Keratinocyte (primary cell): ENCODE results near the gene CDKN1A. TPM values are rescaled to one million over a fixed set of nuclear protein-coding genes. Genes with fewer than 3 reads are reported as not detected.
A peak's percentile ranks its signal among the peaks of the same experiment; 100 is the strongest.

ENCODE experiments used
- DNase-seq: peaks from one replicate; pipeline ENCODE4 v3.0.0-alpha.2; 2011; ENCODE audit warnings: low read depth, missing footprints, low spot score
- FAIRE-seq: peaks from 2 replicates; lab custom pipeline; 2011; peaks lifted over from hg19 to GRCh38; lab: Jason Lieb, UNC
- H2AFZ ChIP-seq: 2 replicates; pipeline ENCODE4 v1.6.0; 2012; ENCODE audit warnings: low read length, control low read depth, inconsistent platforms; ENCODE audit not compliant: control insufficient read depth
- H3K27ac ChIP-seq: 2 replicates; pipeline ENCODE4 v1.5.1; 2011; ENCODE audit warnings: low read length; ENCODE audit not compliant: control insufficient read depth, insufficient read depth
- H3K27me3 ChIP-seq: 3 replicates; pipeline ENCODE4 v1.6.0; 2011; ENCODE audit warnings: low read length; ENCODE audit not compliant: control insufficient read depth, insufficient read depth; ENCODE audit errors: extremely low read depth
- H3K36me3 ChIP-seq, 2 experiments: 2 replicates in 1 of 2; 3 replicates in 1 of 2; pipeline ENCODE4 v1.5.1; 2011; ENCODE audit warnings: low read length in 2 of 2, mild to moderate bottlenecking in 1 of 2; ENCODE audit not compliant: control insufficient read depth in 2 of 2, insufficient read depth in 2 of 2; ENCODE audit errors: extremely low read depth in 1 of 2
- H3K4me1 ChIP-seq: 3 replicates; pipeline ENCODE4 v1.5.1; 2011; ENCODE audit warnings: low read length; ENCODE audit not compliant: control insufficient read depth, insufficient read depth; ENCODE audit errors: extremely low read depth
- H3K4me2 ChIP-seq: 3 replicates; pipeline ENCODE4 v1.6.0; 2011; ENCODE audit warnings: low read depth, low read length; ENCODE audit not compliant: control insufficient read depth, insufficient read depth; ENCODE audit errors: extremely low read depth
- H3K4me3 ChIP-seq, 3 experiments: fragments of 200-600 bp in 1 of 3; sonication (generic) in 1 of 3; 2 replicates in 2 of 3; 3 replicates in 1 of 3; pipeline ENCODE4 v1.5.1; 2011 to 2016; ENCODE audit warnings: low read length in 3 of 3, mild to moderate bottlenecking in 3 of 3, control low read depth in 2 of 3, inconsistent platforms in 1 of 3, low read depth in 1 of 3, mixed read lengths in 1 of 3, mixed run types in 1 of 3, moderate library complexity in 1 of 3; ENCODE audit not compliant: control insufficient read depth in 2 of 3, insufficient read depth in 2 of 3; ENCODE audit errors: extremely low read depth in 1 of 3
- H3K79me2 ChIP-seq: 2 replicates; pipeline ENCODE4 v1.6.0; 2012; ENCODE audit warnings: low read length; ENCODE audit not compliant: control insufficient read depth, insufficient read depth
- H3K9ac ChIP-seq: 3 replicates; pipeline ENCODE4 v1.6.0; 2011; ENCODE audit warnings: low read length; ENCODE audit not compliant: control insufficient read depth, insufficient read depth; ENCODE audit errors: extremely low read depth
- H3K9me1 ChIP-seq: 3 replicates; pipeline ENCODE4 v1.6.0; 2011; ENCODE audit warnings: low read length; ENCODE audit not compliant: control insufficient read depth, insufficient read depth; ENCODE audit errors: extremely low read depth
- H3K9me3 ChIP-seq: 2 replicates; pipeline ENCODE4 v1.5.1; 2012; ENCODE audit warnings: low read depth, low read length; ENCODE audit not compliant: control insufficient read depth
- H4K20me1 ChIP-seq: 3 replicates; pipeline ENCODE4 v1.6.0; 2011; ENCODE audit warnings: low read length; ENCODE audit not compliant: control insufficient read depth, insufficient read depth; ENCODE audit errors: extremely low read depth
- CTCF ChIP-seq, 3 experiments: IDR thresholded peaks in 1 of 3; conservative IDR thresholded peaks in 1 of 3; optimal IDR thresholded peaks in 1 of 3; 2 replicates in 2 of 3; 3 replicates in 1 of 3; pipeline versions ENCODE3 to v1.5.1; 2011; ENCODE audit warnings: low read length in 3 of 3, mild to moderate bottlenecking in 3 of 3, moderate library complexity in 2 of 3, control low read depth in 1 of 3, inconsistent platforms in 1 of 3; ENCODE audit not compliant: insufficient read depth in 2 of 3; ENCODE audit errors: extremely low read depth in 1 of 3
- EZH2 ChIP-seq: IDR thresholded peaks from one replicate; pipeline ENCODE4 v1.6.1; 2012; ENCODE audit warnings: inconsistent platforms, mild to moderate bottlenecking, low read length, moderate library complexity
- dilution Hi-C: fragments of 300-500 bp; cut with MboI; formaldehyde crosslinking; loops from one replicate; pipeline ENCODE4 v1.7.0; 2020; ENCODE audit warnings: low sequenced_read_pairs; ENCODE audit not compliant: extremely low pct_ligation_motif_present
- polyA minus RNA-seq, 3 experiments: library from RNA; depleted of rRNA, polyadenylated mRNA; stranded (reverse); fragments of >200 nt; gene quantifications; 1 replicate in 1 of 3; 2 replicates in 1 of 3; 3 replicates in 1 of 3; pipeline ENCODE4 v1.2.3, GENCODE V29; 2011
- polyA plus RNA-seq, 5 experiments: library from polyadenylated mRNA; depleted of rRNA in 3 of 5; stranded (reverse) in 3 of 5; stranded (forward) in 1 of 5; unstranded in 1 of 5; fragments of >200 nt; gene quantifications; 1 replicate in 1 of 5; 2 replicates in 3 of 5; 3 replicates in 1 of 5; pipeline versions ENCODE4 v1.2.1 to v1.2.3, GENCODE V29; 2011 to 2012; ENCODE audit warnings: missing spikeins in 2 of 5, low read depth in 1 of 5, low replicate concordance in 1 of 5

The CDKN1A gene
- polyA plus RNA-seq (146 to 355 TPM (median 185 TPM) in 3 replicates), polyA minus RNA-seq (99.2 to 245 TPM (median 161 TPM) in 3 replicates)
- 276 TPM for polyA plus RNA-seq (2011; ENCODE audit: low read depth)
- polyA plus RNA-seq (2011; cell fraction: cytosol; rRNA removed): 287 and 301 TPM in 2 replicates
- 268 and 303 TPM in 2 replicates for polyA plus RNA-seq (2011; cell fraction: nucleus; rRNA removed)
- 138 and 909 TPM in 2 replicates for polyA plus RNA-seq (2012; ENCODE audit: low replicate concordance)
- polyA minus RNA-seq (2011; cell fraction: cytosol; rRNA and poly(A)+ RNA removed): 223 TPM
- polyA minus RNA-seq (2011; cell fraction: nucleus; rRNA and poly(A)+ RNA removed): 123 and 125 TPM in 2 replicates

GRCh38 chr6:36678488-36679042 is at the start of gene CDKN1A:
Gene CDKN1A (plus strand): TSS chr6:36678714. CDS start chr6:36684102, 5,388 bp downstream.
- H3K36me3 ChIP-seq: peaks cover 5 to 12% of the 10 kb centered on the region in 2 experiments
- H2AFZ ChIP-seq: no peak within 1 kb of the TSS
- DNase-seq: no peak
- dilution Hi-C loops: no loop called here
- peaks cover 60% of the 10 kb centered on the region for H3K4me1 ChIP-seq
- peaks cover 16% of the 10 kb centered on the region for H4K20me1 ChIP-seq
- peak within 1 kb of the TSS; percentile 81 for H3K4me2 ChIP-seq
- no peaks in the 10 kb centered on the region for H3K27me3 ChIP-seq
- FAIRE-seq: no peak
- H3K9me1 ChIP-seq: no peaks in the 10 kb centered on the region
- H3K4me3 ChIP-seq: peak within 1 kb of the TSS; percentile 78 to 97 (median 96)
- TF ChIP-seq CTCF (optimal IDR thresholded peaks at IDR 0.05 in 1 of 3, IDR thresholded peaks at IDR 0.05 in 1 of 3, conservative IDR thresholded peaks at IDR 0.05 in 1 of 3; ENCODE audit: extremely low read depth in 1 of 3, insufficient read depth in 2 of 3, low read length in 3 of 3) (no peak), EZH2 (no peak)
- H3K9me3 ChIP-seq: no peaks in the 10 kb centered on the region
- peak within 1 kb of the TSS; percentile 96 for H3K27ac ChIP-seq
- peak within 1 kb of the TSS; percentile 99 for H3K9ac ChIP-seq
- peaks cover 24% of the 10 kb centered on the region for H3K79me2 ChIP-seq

- no peaks in the 10 kb centered on the region for H3K36me3 ChIP-seq
- no peak overlapping the region for H3K4me2 ChIP-seq
- H3K27me3 ChIP-seq: no peaks in the 10 kb centered on the region
- H3K4me1 ChIP-seq: peaks cover 12% of the 10 kb centered on the region
- H3K9ac ChIP-seq: no peak overlapping the region
- TF ChIP-seq EZH2: no peak
- TF ChIP-seq CTCF (optimal IDR thresholded peaks at IDR 0.05 in 1 of 3, IDR thresholded peaks at IDR 0.05 in 1 of 3, conservative IDR thresholded peaks at IDR 0.05 in 1 of 3; ENCODE audit: extremely low read depth in 1 of 3, insufficient read depth in 2 of 3, low read length in 3 of 3): no peak
- no peak overlapping the region for H3K27ac ChIP-seq
- H2AFZ ChIP-seq: no peak overlapping the region
- no peaks in the 10 kb centered on the region for H4K20me1 ChIP-seq
- H3K79me2 ChIP-seq: no peaks in the 10 kb centered on the region
- H3K9me1 ChIP-seq: no peaks in the 10 kb centered on the region
- H3K4me3 ChIP-seq: no peak overlapping the region
- H3K9me3 ChIP-seq: no peaks in the 10 kb centered on the region
- FAIRE-seq (no peak), DNase-seq (no peak)
- dilution Hi-C loops: no loop called here
Measured at GRCh38 chr6:36629784-36630183, 48.7 kb upstream of the CDKN1A start.
